SK-N-SH treated with all-trans-retinoic acid at 6 μM for 48 hours (cell line): Measurements from ENCODE around the gene VWF.
A peak's percentile ranks its signal among the peaks of the same experiment; 100 is the strongest.
"Not testable (repeated sequence)": the region's sequence is repeated elsewhere in the genome, so short reads cannot be mapped to it uniquely, and the experiment has no call there.

ENCODE experiments used
- ATAC-seq: fragments of 200-7000 bp; cut with Tn5 transposase; 3 replicates; pipeline ENCODE4 v1.9.1; 2020; ENCODE audit warnings: mild to moderate bottlenecking, moderate library complexity
- ARNTL ChIP-seq: fragments of 450-650 bp; formaldehyde crosslinking; IDR thresholded peaks from 2 replicates; pipeline ENCODE4 v1.5.0; 2020; ENCODE audit warnings: low read depth, mild to moderate bottlenecking, moderate library complexity, borderline replicate concordance
- BACH2 ChIP-seq: fragments of 250-450 bp; sonication (Bioruptor Pico); IDR thresholded peaks from 2 replicates; pipeline ENCODE4 v1.9.0; 2021; ENCODE audit warnings: mild to moderate bottlenecking, borderline replicate concordance
- CREB5 ChIP-seq: fragments of 250-450 bp; sonication (Bioruptor Pico); IDR thresholded peaks from 2 replicates; pipeline ENCODE4 v1.5.1; 2020; ENCODE audit warnings: low read depth, mild to moderate bottlenecking, moderate library complexity
- CSRNP3 ChIP-seq: fragments of 250-450 bp; sonication (Bioruptor Pico); IDR thresholded peaks from 2 replicates; pipeline ENCODE4 v1.5.1; 2021; ENCODE audit warnings: mild to moderate bottlenecking, moderate library complexity
- ESRRG ChIP-seq: fragments of 250-450 bp; sonication (Bioruptor Pico); IDR thresholded peaks from 2 replicates; pipeline ENCODE4 v1.6.1; 2021; ENCODE audit warnings: mild to moderate bottlenecking
- GLIS3 ChIP-seq: fragments of 250-450 bp; sonication (Bioruptor Pico); IDR thresholded peaks from 2 replicates; pipeline ENCODE4 v1.5.0; 2020; ENCODE audit warnings: mild to moderate bottlenecking, moderate library complexity
- ISL1 ChIP-seq: fragments of 250-450 bp; sonication (Bioruptor Pico); IDR thresholded peaks from 2 replicates; pipeline ENCODE4 v2.1.2; 2022; ENCODE audit warnings: mild to moderate bottlenecking, moderate library complexity
- PPARA ChIP-seq: fragments of 250-450 bp; sonication (Bioruptor Pico); IDR thresholded peaks from 2 replicates; pipeline ENCODE4 v1.5.0; 2020; ENCODE audit warnings: mild to moderate bottlenecking, borderline replicate concordance
- TCF4 ChIP-seq: fragments of 250-450 bp; sonication (Bioruptor Pico); IDR thresholded peaks from 2 replicates; pipeline ENCODE4 v1.8.0; 2021; ENCODE audit warnings: mild to moderate bottlenecking, moderate library complexity, borderline replicate concordance
- TOX ChIP-seq: fragments of 250-450 bp; sonication (Bioruptor Pico); IDR thresholded peaks from 2 replicates; pipeline ENCODE4 v1.8.0; 2021; ENCODE audit warnings: mild to moderate bottlenecking, moderate library complexity, borderline replicate concordance
- TSHZ2 ChIP-seq: fragments of 250-450 bp; sonication (Bioruptor Pico); IDR thresholded peaks from 2 replicates; pipeline ENCODE4 v1.5.0; 2020; ENCODE audit warnings: mild to moderate bottlenecking, moderate library complexity
- ZFP3 ChIP-seq: fragments of 250-450 bp; sonication (Bioruptor Pico); IDR thresholded peaks from 2 replicates; pipeline ENCODE4 v1.5.0; 2020; ENCODE audit warnings: mild to moderate bottlenecking, moderate library complexity
- ZFP30 ChIP-seq: fragments of 450-650 bp; formaldehyde crosslinking; IDR thresholded peaks from 2 replicates; pipeline ENCODE4 v1.5.0; 2022; ENCODE audit warnings: mild to moderate bottlenecking, moderate library complexity
- ZNF70 ChIP-seq: fragments of 450-650 bp; formaldehyde crosslinking; IDR thresholded peaks from 2 replicates; pipeline ENCODE4 v1.5.0; 2020; ENCODE audit warnings: mild to moderate bottlenecking, moderate library complexity
- ZNF8 ChIP-seq: fragments of 450-650 bp; formaldehyde crosslinking; IDR thresholded peaks from 2 replicates; pipeline ENCODE4 v1.5.0; 2020; ENCODE audit warnings: mild to moderate bottlenecking, moderate library complexity
- TF ChIP-seq, protein P1 (sequence below): fragments of 250-450 bp; sonication (Bioruptor Pico); IDR thresholded peaks from 2 replicates; pipeline ENCODE4 v1.8.0; 2021; ENCODE audit warnings: low read depth, mild to moderate bottlenecking, moderate library complexity, borderline replicate concordance

Gene VWF

GRCh38 chr12:6106218-6106617 is 18.3 kb downstream of the VWF start (continued):
- TF ChIP-seq PPARA (no peak), ZNF8 (CRISPR knock-in tag) (no peak), ARNTL (CRISPR knock-in tag) (no peak), CSRNP3 (CRISPR knock-in tag) (no peak), ESRRG (CRISPR knock-in tag) (no peak)

GRCh38 chr12:6104842-6105241 is 19.6 kb downstream of the VWF start:
- ATAC-seq: no peak
- TF ChIP-seq CREB5 (CRISPR knock-in tag) (no peak), PPARA (no peak), ZFP30 (CRISPR knock-in tag) (no peak), BACH2 (no peak), TOX (CRISPR knock-in tag) (no peak), ESRRG (CRISPR knock-in tag) (no peak), ISL1 (CRISPR knock-in tag) (no peak), ZNF70 (CRISPR knock-in tag) (no peak), TSHZ2 (CRISPR knock-in tag) (no peak)
- TF ChIP-seq, all 23 proteins: peak for 0

GRCh38 chr12:6104027-6104426 is 20.4 kb downstream of the VWF start:
- ATAC-seq: peak; percentile 76
- TF ChIP-seq BACH2 (no peak), CSRNP3 (CRISPR knock-in tag) (no peak), ZFP3 (CRISPR knock-in tag) (no peak), TCF4 (CRISPR knock-in tag) (no peak), ISL1 (CRISPR knock-in tag) (no peak), TOX (CRISPR knock-in tag) (no peak), TSHZ2 (CRISPR knock-in tag) (no peak), ZNF70 (CRISPR knock-in tag) (no peak), GLIS3 (CRISPR knock-in tag) (no peak), CREB5 (CRISPR knock-in tag) (no peak)
- TF ChIP-seq, protein P1, sequence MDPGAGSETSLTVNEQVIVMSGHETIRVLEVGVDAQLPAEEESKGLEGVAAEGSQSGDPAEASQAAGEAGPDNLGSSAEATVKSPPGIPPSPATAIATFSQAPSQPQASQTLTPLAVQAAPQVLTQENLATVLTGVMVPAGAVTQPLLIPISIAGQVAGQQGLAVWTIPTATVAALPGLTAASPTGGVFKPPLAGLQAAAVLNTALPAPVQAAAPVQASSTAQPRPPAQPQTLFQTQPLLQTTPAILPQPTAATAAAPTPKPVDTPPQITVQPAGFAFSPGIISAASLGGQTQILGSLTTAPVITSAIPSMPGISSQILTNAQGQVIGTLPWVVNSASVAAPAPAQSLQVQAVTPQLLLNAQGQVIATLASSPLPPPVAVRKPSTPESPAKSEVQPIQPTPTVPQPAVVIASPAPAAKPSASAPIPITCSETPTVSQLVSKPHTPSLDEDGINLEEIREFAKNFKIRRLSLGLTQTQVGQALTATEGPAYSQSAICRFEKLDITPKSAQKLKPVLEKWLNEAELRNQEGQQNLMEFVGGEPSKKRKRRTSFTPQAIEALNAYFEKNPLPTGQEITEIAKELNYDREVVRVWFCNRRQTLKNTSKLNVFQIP: no peak

DNA sequence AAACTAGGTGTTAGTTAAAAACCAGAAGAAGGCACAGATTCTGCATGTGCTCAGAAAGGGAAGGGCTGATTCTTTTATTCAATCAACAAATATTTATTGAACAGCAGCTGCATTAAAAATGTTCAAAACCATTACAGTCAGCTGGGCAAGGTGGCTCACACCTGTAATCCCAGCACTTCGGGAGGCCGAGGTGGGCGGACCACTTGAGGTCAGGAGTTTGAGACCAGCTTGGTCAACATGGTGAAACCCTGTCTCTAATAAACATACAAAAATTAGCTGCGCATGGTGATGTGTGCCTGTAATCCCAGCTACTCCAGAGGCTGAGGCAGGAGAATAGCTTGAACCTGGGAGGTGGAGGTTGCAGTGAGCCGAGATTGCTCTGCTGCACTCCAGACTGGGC is 22.4 kb downstream of the VWF start:
- ATAC-seq: not testable (repeated sequence)
